Measurements from ENCODE around the gene TPRN.

GRCh38 chr9:137158625-137159024, 41.9 kb downstream of the TPRN start:
- no peak for TF ChIP-seq CTCF (IDR thresholded peaks at IDR 0.05)
- no peak for TF ChIP-seq ZFX (IDR thresholded peaks at IDR 0.05; ENCODE audit: borderline replicate concordance)

All from 22Rv1 (cell line).